Neuronal stem cell (in vitro differentiated cells): ENCODE results near the gene EXOC3.
A peak's percentile ranks its signal among the peaks of the same experiment; 100 is the strongest.
"Not testable (repeated sequence)": the region's sequence is repeated elsewhere in the genome, so short reads cannot be mapped to it uniquely, and the experiment has no call there.

ENCODE experiments used
- DNase-seq: peaks from one replicate; pipeline ENCODE4 v3.0.0-alpha.2; 2013; ENCODE audit warnings: low spot score
- H2AFZ ChIP-seq: one replicate; pipeline ENCODE4 v1.6.1; 2013; ENCODE audit warnings: mild to moderate bottlenecking, low read length, inconsistent platforms
- H2AK5ac ChIP-seq: 2 replicates; pipeline ENCODE4 v1.6.1; 2013; ENCODE audit warnings: low read depth, mild to moderate bottlenecking, inconsistent platforms, low read length, moderate library complexity, mixed read lengths
- H2BK120ac ChIP-seq: 2 replicates; pipeline ENCODE4 v1.6.1; 2013; ENCODE audit warnings: low read depth, mild to moderate bottlenecking, inconsistent platforms, low read length, moderate library complexity, mixed read lengths
- H2BK12ac ChIP-seq: one replicate; pipeline ENCODE4 v1.6.1; 2013; ENCODE audit warnings: low read length, inconsistent platforms
- H2BK15ac ChIP-seq: 2 replicates; pipeline ENCODE4 v1.6.1; 2013; ENCODE audit warnings: mild to moderate bottlenecking, low read length, inconsistent platforms, mixed read lengths
- H2BK5ac ChIP-seq: one replicate; pipeline ENCODE4 v1.6.1; 2013; ENCODE audit warnings: inconsistent platforms, mild to moderate bottlenecking, low read length, moderate library complexity
- H3K14ac ChIP-seq: one replicate; pipeline ENCODE4 v1.6.1; 2013; ENCODE audit warnings: low read length, inconsistent platforms
- H3K18ac ChIP-seq: 2 replicates; pipeline ENCODE4 v1.6.1; 2013; ENCODE audit warnings: low read length, inconsistent platforms
- H3K23ac ChIP-seq: 2 replicates; pipeline ENCODE4 v1.6.1; 2013; ENCODE audit warnings: low read depth, mild to moderate bottlenecking, mixed read lengths, low read length, inconsistent platforms; ENCODE audit not compliant: poor library complexity
- H3K27ac ChIP-seq: replicated peaks from 3 replicates; pipeline ENCODE4 v1.5.1; 2013; ENCODE audit warnings: low read length, inconsistent platforms
- H3K27me3 ChIP-seq, 3 experiments: 2 replicates each; pipeline ENCODE4 v1.6.1; 2013; ENCODE audit warnings: low read length in 3 of 3, mild to moderate bottlenecking in 2 of 3, inconsistent platforms in 1 of 3, low read depth in 1 of 3, mixed read lengths in 1 of 3, moderate library complexity in 1 of 3; ENCODE audit not compliant: control insufficient read depth in 3 of 3, insufficient read depth in 3 of 3
- H3K36me3 ChIP-seq, 2 donors: replicated peaks in 1 of 2; 2 replicates each; pipeline ENCODE4 v1.6.1; 2013; ENCODE audit warnings: low read length in 2 of 2; ENCODE audit not compliant: control insufficient read depth in 2 of 2, insufficient read depth in 2 of 2
- H3K4ac ChIP-seq: 2 replicates; pipeline ENCODE4 v1.6.1; 2013; ENCODE audit warnings: inconsistent platforms, mild to moderate bottlenecking, low read length, moderate library complexity
- H3K4me1 ChIP-seq, 2 donors: 1 replicate in 1 of 2; 2 replicates in 1 of 2; pipeline ENCODE4 v1.6.1; 2013; ENCODE audit warnings: low read length in 2 of 2, low read depth in 1 of 2; ENCODE audit not compliant: control insufficient read depth in 2 of 2, insufficient read depth in 1 of 2
- H3K4me2 ChIP-seq: one replicate; pipeline ENCODE4 v1.6.1; 2013; ENCODE audit warnings: mild to moderate bottlenecking, low read length, inconsistent platforms; ENCODE audit not compliant: insufficient read depth, poor library complexity, severe bottlenecking
- H3K4me3 ChIP-seq, 2 donors: 2 replicates each; pipeline ENCODE4 v1.5.1; 2013; ENCODE audit warnings: low read length in 2 of 2, mild to moderate bottlenecking in 2 of 2, inconsistent platforms in 1 of 2, moderate library complexity in 1 of 2
- H3K79me1 ChIP-seq: one replicate; pipeline ENCODE4 v1.6.1; 2013; ENCODE audit warnings: low read depth, mild to moderate bottlenecking, inconsistent platforms, low read length, moderate library complexity
- H3K9ac ChIP-seq: one replicate; pipeline ENCODE4 v1.6.1; 2013; ENCODE audit warnings: mild to moderate bottlenecking, low read depth, low read length, inconsistent platforms; ENCODE audit not compliant: poor library complexity
- H3K9me3 ChIP-seq, 2 donors: replicated peaks in 1 of 2; 2 replicates each; pipeline versions ENCODE3 to v1.6.1; 2013; ENCODE audit warnings: low read length in 2 of 2, mild to moderate bottlenecking in 2 of 2, inconsistent platforms in 1 of 2, low read depth in 1 of 2, mixed read lengths in 1 of 2, moderate library complexity in 1 of 2; ENCODE audit not compliant: control insufficient read depth in 2 of 2, insufficient read depth in 1 of 2
- H4K8ac ChIP-seq: one replicate; pipeline ENCODE4 v1.6.1; 2013; ENCODE audit warnings: low read depth, mild to moderate bottlenecking, inconsistent platforms, low read length, moderate library complexity
- H4K91ac ChIP-seq: one replicate; pipeline ENCODE4 v1.6.1; 2013; ENCODE audit warnings: low read length, low read depth, mild to moderate bottlenecking, inconsistent platforms; ENCODE audit not compliant: poor library complexity
- WGBS, 2 donors: extraction: QIAGEN DNeasy Blood & Tissue Kit; methylation state at CpG; one replicate each; pipeline ENCODE4 v1.1.7; 2013; ENCODE audit warnings: missing lambda C conversion rate in 2 of 2, mixed read lengths in 1 of 2; ENCODE audit not compliant: insufficient read length in 2 of 2, insufficient replicate concordance in 1 of 2; ENCODE audit errors: extremely low coverage in 2 of 2; 5-methylcytosine and 5-hydroxymethylcytosine counted together

Gene EXOC3

GRCh38 chr5:407801-408268 lies 35.1 kb upstream of the EXOC3 start:
- Histone ChIP-seq H3K18ac (no peak overlapping the region), H2BK120ac (no peak overlapping the region), H4K8ac (no peak overlapping the region), H3K23ac (no peak overlapping the region), H3K4me3 (no peak overlapping the region), H3K9me3 (no peaks in the 10 kb centered on the region), H2BK15ac (no peak overlapping the region), H3K14ac (no peak overlapping the region), H4K91ac (no peak overlapping the region), H2AK5ac (no peak overlapping the region), H2BK12ac (no peak overlapping the region), H3K27me3 (no peaks in the 10 kb centered on the region), H2AFZ (no peak overlapping the region), H3K79me1 (no peaks in the 10 kb centered on the region), H3K9ac (peak overlapping the region; percentile 61), H3K27ac (no peak overlapping the region), H3K36me3 (no peaks in the 10 kb centered on the region), H3K4ac (no peak overlapping the region), H3K4me2 (no peak overlapping the region), H3K4me1 (peaks cover 0 to 7% of the 10 kb centered on the region in 2 donors), H2BK5ac (no peak overlapping the region)
- DNase-seq, result no peak
- no CpG with 5 or more reads among the region's 8 CpGs for WGBS, 2 donors

- Histone ChIP-seq H3K14ac (no peak overlapping the region), H3K23ac (no peak overlapping the region), H2BK15ac (no peak overlapping the region), H3K18ac (no peak overlapping the region), H3K4me3 (no peak overlapping the region), H3K36me3 (no peaks in the 10 kb centered on the region), H3K4me2 (no peak overlapping the region), H3K79me1 (no peaks in the 10 kb centered on the region), H2BK5ac (no peak overlapping the region), H3K27me3 (no peaks in the 10 kb centered on the region), H4K91ac (no peak overlapping the region), H3K27ac (no peak overlapping the region), H4K8ac (no peak overlapping the region), H2BK12ac (no peak overlapping the region), H3K9ac (no peak overlapping the region), H2AFZ (no peak overlapping the region), H2AK5ac (no peak overlapping the region), H3K9me3 (no peaks in the 10 kb centered on the region), H3K4ac (no peak overlapping the region), H2BK120ac (no peak overlapping the region), H3K4me1 (peaks cover 5 to 15% of the 10 kb centered on the region in 2 donors)
- no peak for DNase-seq
- WGBS, 2 donors, result no CpG with 5 or more reads among the region's 2 CpGs
Observed at GRCh38 chr5:410911-411517, 32.0 kb upstream of the EXOC3 start.

GRCh38 chr5:411728-412127 lies 31.2 kb upstream of the EXOC3 start:
- H3K27me3 ChIP-seq, result no peaks in the 10 kb centered on the region
- H3K9ac ChIP-seq, result peak overlapping the region; percentile 68
- H3K4me3 ChIP-seq, result no peak overlapping the region
- DNase-seq, result no peak
- no peak overlapping the region for H3K14ac ChIP-seq
- peaks cover 7 to 14% of the 10 kb centered on the region in 2 donors for H3K4me1 ChIP-seq
- no peak overlapping the region for H2BK120ac ChIP-seq
- no peak overlapping the region for H2BK12ac ChIP-seq
- H3K27ac ChIP-seq, result no peak overlapping the region
- H2BK15ac ChIP-seq, result no peak overlapping the region
- H3K79me1 ChIP-seq, result no peaks in the 10 kb centered on the region
- H3K4me2 ChIP-seq, result no peak overlapping the region
- no peak overlapping the region for H4K91ac ChIP-seq
- no peak overlapping the region for H2AK5ac ChIP-seq
- H3K36me3 ChIP-seq, result no peaks in the 10 kb centered on the region
- H2BK5ac ChIP-seq, result no peak overlapping the region
- H4K8ac ChIP-seq, result no peak overlapping the region
- H3K4ac ChIP-seq, result no peak overlapping the region
- peak overlapping the region; percentile 4 for H3K18ac ChIP-seq
- H2AFZ ChIP-seq, result no peak overlapping the region
- H3K23ac ChIP-seq, result no peak overlapping the region
- WGBS, 2 donors, result no CpG with 5 or more reads among the region's 13 CpGs
- H3K9me3 ChIP-seq, result no peaks in the 10 kb centered on the region

GRCh38 chr5:414991-415927 lies 27.7 kb upstream of the EXOC3 start:
- Histone ChIP-seq H2BK120ac (peak overlapping the region; percentile 84), H3K14ac (peak overlapping the region; percentile 95), H3K18ac (peak overlapping the region; percentile 99), H3K27ac (peak overlapping the region; percentile 80), H4K91ac (peak overlapping the region; percentile 90), H3K9ac (peak overlapping the region; percentile 87), H2AFZ (peak overlapping the region; percentile 70), H2BK5ac (peak overlapping the region; percentile 88), H3K4me1 (peaks cover 7 to 20% of the 10 kb centered on the region in 2 donors), H3K4me3 (peak overlapping the region in 1 of 2 donors; percentile 11), H2AK5ac (peak overlapping the region; percentile 99), H3K4ac (peak overlapping the region; percentile 25), H2BK12ac (peak overlapping the region; percentile 96), H2BK15ac (peak overlapping the region; percentile 91), H3K23ac (peak overlapping the region; percentile 94)
- H3K9me3 ChIP-seq, H3K79me1 ChIP-seq, H3K27me3 ChIP-seq, H4K8ac ChIP-seq, H3K4me2 ChIP-seq, H3K36me3 ChIP-seq: not testable (repeated sequence)
- no CpG with 5 or more reads among the region's 42 CpGs for WGBS, 2 donors
- DNase-seq, result peak; percentile 65
